ENCODE results near the gene NUDT22.
A peak's percentile ranks its signal among the peaks of the same experiment; 100 is the strongest.

NUDT22 gene

DNA sequence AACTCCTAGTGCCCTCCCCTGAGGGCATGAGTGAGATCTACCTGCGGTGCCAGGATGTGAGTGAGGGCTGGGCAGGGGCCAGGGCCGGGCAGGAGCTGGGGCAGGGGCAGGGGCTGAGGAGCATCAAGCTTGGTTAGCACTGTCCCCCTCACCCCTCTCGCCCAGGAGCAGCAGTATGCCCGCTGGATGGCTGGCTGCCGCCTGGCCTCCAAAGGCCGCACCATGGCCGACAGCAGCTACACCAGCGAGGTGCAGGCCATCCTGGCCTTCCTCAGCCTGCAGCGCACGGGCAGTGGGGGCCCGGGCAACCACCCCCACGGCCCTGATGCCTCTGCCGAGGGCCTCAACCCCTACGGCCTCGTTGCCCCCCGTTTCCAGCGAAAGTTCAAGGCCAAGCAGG lies 5.8 kb upstream of the NUDT22 start:
- no peak overlapping the region for H3K4me3 ChIP-seq (replicated peaks in 1 of 2; ENCODE audit: low read depth in 2 of 2, low read length in 2 of 2)
- DNase-seq (ENCODE audit: low read depth in 2 of 2), result no peak
- TF ChIP-seq CTCF (IDR thresholded peaks at IDR 0.05; ENCODE audit: low read depth, low read length), result no peak

DNA sequence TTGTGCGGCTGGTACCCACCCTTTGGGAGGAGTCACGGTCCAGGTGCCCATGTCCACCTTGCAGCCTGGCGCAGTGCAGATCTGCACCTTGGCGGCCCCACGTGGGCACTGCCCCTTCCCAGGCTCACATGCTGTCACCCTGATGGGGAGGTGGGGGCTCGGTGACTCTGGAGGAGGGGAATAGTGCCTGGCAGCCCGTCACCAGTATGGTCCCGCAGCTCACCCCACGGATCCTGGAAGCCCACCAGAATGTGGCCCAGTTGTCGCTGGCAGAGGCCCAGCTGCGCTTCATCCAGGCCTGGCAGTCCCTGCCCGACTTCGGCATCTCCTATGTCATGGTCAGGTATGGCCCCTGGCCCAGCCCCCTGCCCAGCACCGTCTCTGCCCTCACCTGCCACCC lies 5.3 kb upstream of the NUDT22 start:
- TF ChIP-seq CTCF (IDR thresholded peaks at IDR 0.05; ENCODE audit: low read depth, low read length), result no peak
- no peak overlapping the region for H3K4me3 ChIP-seq (replicated peaks in 1 of 2; ENCODE audit: low read depth in 2 of 2, low read length in 2 of 2)
- no peak for DNase-seq (ENCODE audit: low read depth in 2 of 2)

DNA sequence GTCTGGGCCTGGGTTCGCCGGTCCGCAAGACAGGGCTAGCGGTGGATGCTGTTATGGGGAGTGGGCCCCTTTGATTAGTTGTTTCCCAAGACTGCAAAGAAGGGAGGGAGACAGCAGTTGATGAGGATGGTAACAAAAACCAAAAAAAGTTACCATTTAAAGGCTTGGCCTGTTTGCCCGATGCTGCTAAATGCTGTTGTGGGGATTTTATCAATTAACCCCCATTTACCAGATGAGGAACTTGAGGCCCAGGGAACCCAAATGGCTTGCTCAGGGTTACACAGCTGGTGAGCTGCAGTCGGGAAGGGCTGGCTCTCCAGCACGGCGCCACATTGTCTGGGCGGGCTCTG lies 3.4 kb upstream of the NUDT22 start:
- no peak overlapping the region for H3K4me3 ChIP-seq (replicated peaks in 1 of 2; ENCODE audit: low read depth in 2 of 2, low read length in 2 of 2)
- TF ChIP-seq CTCF (IDR thresholded peaks at IDR 0.05; ENCODE audit: low read depth, low read length), result no peak
- DNase-seq (ENCODE audit: low read depth in 2 of 2), result no peak

GRCh38 chr11:64223001-64223651 lies 2.9 kb upstream of the NUDT22 start:
- H3K4me3 ChIP-seq (replicated peaks in 1 of 2; ENCODE audit: low read depth in 2 of 2, low read length in 2 of 2), result no peak overlapping the region
- TF ChIP-seq CTCF (IDR thresholded peaks at IDR 0.05; ENCODE audit: low read depth, low read length), result no peak
- no peak for DNase-seq (ENCODE audit: low read depth in 2 of 2)

- H3K4me3 ChIP-seq (replicated peaks in 1 of 2; ENCODE audit: low read depth in 2 of 2, low read length in 2 of 2), result no peak overlapping the region
- DNase-seq (ENCODE audit: low read depth in 2 of 2), result peak in 1 of 2 donors; percentile 51
- TF ChIP-seq CTCF (IDR thresholded peaks at IDR 0.05; ENCODE audit: low read depth, low read length), result no peak
These were observed 1.8 kb upstream of the NUDT22 start for GRCh38 chr11:64224151-64224890.

- no peak for TF ChIP-seq CTCF (IDR thresholded peaks at IDR 0.05; ENCODE audit: low read depth, low read length)
These were observed 1.0 kb upstream of the NUDT22 start for GRCh38 chr11:64224891-64225607.

More at GRCh38 chr11:64224891-64225607, 1.0 kb upstream of the NUDT22 start:
- no peak for DNase-seq (ENCODE audit: low read depth in 2 of 2)
- peak overlapping the region; percentile 84 to 89 for H3K4me3 ChIP-seq (replicated peaks in 1 of 2; ENCODE audit: low read depth in 2 of 2, low read length in 2 of 2)
